Progenitor cell of endocrine pancreas (in vitro differentiated cells): ENCODE measurements around the gene CNDP1. TPM values are rescaled to one million over a fixed set of nuclear protein-coding genes. Genes with fewer than 3 reads are reported as not detected.

ENCODE experiments used
- DNase-seq: peaks from one replicate; pipeline ENCODE4 v3.0.0; 2021; ENCODE audit warnings: low spot score; ENCODE audit not compliant: unreplicated experiment
- H3K27ac Mint-ChIP-seq: 2 replicates; pipeline ENCODE4 v1.8.0; 2021; ENCODE audit warnings: mild to moderate bottlenecking, moderate library complexity, mixed read lengths
- H3K27me3 Mint-ChIP-seq: 2 replicates; pipeline ENCODE4 v1.8.0; 2021; ENCODE audit warnings: mixed read lengths
- H3K36me3 Mint-ChIP-seq: 2 replicates; pipeline ENCODE4 v1.8.0; 2022; ENCODE audit warnings: mixed read lengths; ENCODE audit not compliant: insufficient read depth
- H3K4me1 Mint-ChIP-seq: 2 replicates; pipeline ENCODE4 v1.8.0; 2021; ENCODE audit warnings: low read depth, mixed read lengths
- H3K4me3 Mint-ChIP-seq: 2 replicates; pipeline ENCODE4 v1.8.0; 2021; ENCODE audit warnings: low read depth, mild to moderate bottlenecking, moderate library complexity, mixed read lengths
- H3K9me3 Mint-ChIP-seq: 2 replicates; pipeline ENCODE4 v1.8.0; 2021; ENCODE audit warnings: low read depth, mixed read lengths
- CTCF ChIP-seq: fragments of 200-600 bp; sonication (generic); IDR thresholded peaks from one replicate; pipeline ENCODE4 v1.5.0; 2021; ENCODE audit warnings: antibody characterized with exemption, mild to moderate bottlenecking; ENCODE audit not compliant: unreplicated experiment
- total RNA-seq: library from RNA; stranded (reverse); gene quantifications from 2 replicates; pipeline ENCODE4 v1.2.1, GENCODE V29; 2021

CNDP1 gene
- total RNA-seq, 1 donor from 2014 or later, result 0.38 TPM

- H3K27me3 Mint-ChIP-seq, result no peaks in the 10 kb centered on the region
- H3K4me3 Mint-ChIP-seq, result no peak overlapping the region
- no peak for DNase-seq
- no peaks in the 10 kb centered on the region for H3K4me1 Mint-ChIP-seq
- no peak for TF ChIP-seq CTCF
- H3K36me3 Mint-ChIP-seq, result no peaks in the 10 kb centered on the region
- H3K9me3 Mint-ChIP-seq, result no peaks in the 10 kb centered on the region
- H3K27ac Mint-ChIP-seq, result no peak overlapping the region
These were observed 92.0 kb downstream of the CNDP1 start for GRCh38 chr18:74626049-74626874.

DNA sequence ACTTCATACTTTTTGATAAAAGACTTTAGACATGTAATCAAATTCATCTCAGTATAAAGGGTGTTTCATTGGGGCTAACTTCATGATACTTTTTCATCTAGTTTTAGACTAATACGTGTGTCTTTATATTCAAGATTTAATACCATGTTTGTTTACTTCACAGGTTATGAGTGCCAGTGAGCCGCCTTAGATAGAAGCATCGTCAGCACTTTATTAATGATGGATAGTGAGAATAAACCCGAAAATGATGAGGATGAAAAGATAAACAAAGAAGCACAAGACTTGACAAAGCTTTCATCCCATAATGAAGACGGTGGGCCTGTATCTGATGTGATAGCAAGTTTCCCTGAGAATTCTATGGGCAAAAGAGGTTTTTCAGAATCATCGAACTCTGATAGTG, 96.5 kb downstream of the CNDP1 start:
- DNase-seq, result no peak
- Mint-ChIP-seq H3K4me1 (peaks cover 7% of the 10 kb centered on the region), H3K27ac (no peak overlapping the region), H3K4me3 (no peak overlapping the region), H3K36me3 (peaks cover 13% of the 10 kb centered on the region), H3K27me3 (no peaks in the 10 kb centered on the region), H3K9me3 (no peaks in the 10 kb centered on the region)
- TF ChIP-seq CTCF, result no peak

GRCh38 chr18:74631212-74631611, 96.9 kb downstream of the CNDP1 start:
- no peak for TF ChIP-seq CTCF
- no peak overlapping the region for H3K4me3 Mint-ChIP-seq
- H3K9me3 Mint-ChIP-seq, result no peaks in the 10 kb centered on the region

DNA sequence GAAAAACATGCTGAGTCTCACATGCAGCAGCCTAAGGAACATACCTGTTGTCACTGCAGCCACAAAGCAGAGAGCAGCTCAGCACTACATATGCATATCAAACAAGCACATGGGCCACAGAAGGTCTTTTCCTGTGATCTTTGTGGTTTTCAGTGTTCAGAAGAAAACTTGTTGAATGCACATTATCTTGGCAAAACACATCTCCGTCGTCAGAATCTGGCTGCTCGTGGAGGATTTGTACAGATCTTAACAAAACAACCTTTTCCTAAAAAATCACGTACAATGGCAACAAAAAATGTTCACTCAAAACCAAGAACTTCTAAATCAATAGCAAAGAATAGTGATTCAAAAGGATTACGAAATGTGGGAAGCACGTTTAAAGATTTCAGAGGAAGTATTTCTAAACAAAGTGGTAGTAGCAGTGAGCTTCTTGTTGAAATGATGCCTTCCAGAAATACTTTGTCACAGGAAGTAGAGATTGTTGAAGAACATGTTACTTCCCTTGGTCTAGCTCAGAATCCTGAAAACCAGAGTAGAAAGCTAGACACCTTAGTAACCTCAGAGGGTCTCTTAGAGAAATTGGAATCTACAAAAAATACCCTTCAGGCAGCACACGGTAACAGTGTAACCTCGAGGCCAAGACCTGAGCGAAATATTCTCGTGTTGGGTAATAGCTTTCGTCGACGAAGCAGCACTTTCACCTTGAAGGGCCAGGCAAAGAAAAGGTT, 97.5 kb downstream of the CNDP1 start:
- H3K27me3 Mint-ChIP-seq, result no peaks in the 10 kb centered on the region
- peaks cover 13% of the 10 kb centered on the region for H3K36me3 Mint-ChIP-seq
- DNase-seq, result no peak
- no peaks in the 10 kb centered on the region for H3K9me3 Mint-ChIP-seq
- no peak for TF ChIP-seq CTCF
- peaks cover 7% of the 10 kb centered on the region for H3K4me1 Mint-ChIP-seq
- no peak overlapping the region for H3K27ac Mint-ChIP-seq
- H3K4me3 Mint-ChIP-seq, result no peak overlapping the region

More at GRCh38 chr18:74631212-74631611, 96.9 kb downstream of the CNDP1 start:
- DNase-seq, result no peak
- peaks cover 13% of the 10 kb centered on the region for H3K36me3 Mint-ChIP-seq
- no peak overlapping the region for H3K27ac Mint-ChIP-seq
- no peaks in the 10 kb centered on the region for H3K27me3 Mint-ChIP-seq
- H3K4me1 Mint-ChIP-seq, result peaks cover 7% of the 10 kb centered on the region

DNA sequence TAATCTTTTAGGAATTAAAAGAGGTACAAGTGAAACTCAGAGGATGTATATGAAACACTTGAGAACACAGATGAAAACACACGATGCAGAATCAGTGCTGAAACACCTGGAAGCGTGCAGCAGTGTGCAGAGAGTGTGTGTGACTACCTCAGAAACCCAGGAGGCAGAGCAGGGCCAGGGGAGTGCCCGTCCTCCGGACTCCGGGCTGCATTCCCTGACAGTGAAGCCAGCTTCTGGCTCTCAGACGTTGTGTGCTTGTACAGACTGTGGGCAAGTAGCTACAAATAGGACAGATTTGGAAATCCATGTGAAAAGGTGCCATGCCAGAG, 98.0 kb downstream of the CNDP1 start:
- no peak for DNase-seq
- Mint-ChIP-seq H3K36me3 (peaks cover 13% of the 10 kb centered on the region), H3K27ac (no peak overlapping the region), H3K9me3 (no peaks in the 10 kb centered on the region), H3K4me1 (peaks cover 7% of the 10 kb centered on the region), H3K4me3 (no peak overlapping the region), H3K27me3 (no peaks in the 10 kb centered on the region)
- no peak for TF ChIP-seq CTCF
